GM21529 (cell line): ENCODE results near the gene FOXD2.
A peak's percentile ranks its signal among the peaks of the same experiment; 100 is the strongest.

Source experiments
- ATAC-seq: cut with Tn5 transposase; IDR thresholded peaks from one replicate; pipeline ENCODE4 v1.9.1; 2021; ENCODE audit not compliant: unreplicated experiment

The FOXD2 gene

GRCh38 chr1:47416319-47417169 lies 21.3 kb upstream of the FOXD2 start:
- no peak for ATAC-seq

- no peak for ATAC-seq
These were observed 20.4 kb upstream of the FOXD2 start for GRCh38 chr1:47417170-47418044.

- no peak for ATAC-seq
These were observed 19.7 kb upstream of the FOXD2 start for GRCh38 chr1:47418122-47418521.

GRCh38 chr1:47418681-47419325 lies 19.0 kb upstream of the FOXD2 start:
- ATAC-seq: no peak

GRCh38 chr1:47420547-47420946 lies 17.3 kb upstream of the FOXD2 start:
- no peak for ATAC-seq

GRCh38 chr1:47423872-47424271 lies 14.0 kb upstream of the FOXD2 start:
- ATAC-seq: no peak

GRCh38 chr1:47424336-47424982 lies 13.4 kb upstream of the FOXD2 start:
- no peak for ATAC-seq

- no peak for ATAC-seq
These were observed 6.3 kb upstream of the FOXD2 start for GRCh38 chr1:47431534-47431933.

- ATAC-seq: peak; percentile 39
These were observed 5.5 kb upstream of the FOXD2 start for GRCh38 chr1:47432071-47433036.

- no peak for ATAC-seq
These were observed 4.8 kb upstream of the FOXD2 start for GRCh38 chr1:47433037-47433421.

- no peak for ATAC-seq
These were observed 4.3 kb upstream of the FOXD2 start for GRCh38 chr1:47433477-47434050.

- no peak for ATAC-seq
These were observed 3.6 kb upstream of the FOXD2 start for GRCh38 chr1:47434051-47434842.

GRCh38 chr1:47435506-47436303 lies 2.1 kb upstream of the FOXD2 start:
- ATAC-seq: no peak

GRCh38 chr1:47436304-47436978 lies 1.4 kb upstream of the FOXD2 start:
- peak; percentile 43 for ATAC-seq

- peak; percentile 18 for ATAC-seq
These were observed 831 bp upstream of the FOXD2 start for GRCh38 chr1:47436979-47437446.

GRCh38 chr1:47438165-47439016 lies 547 bp downstream of the FOXD2 start:
- ATAC-seq: no peak
